Esophagus squamous epithelium (tissue), 5 donors: ENCODE results near the gene EGF. TPM values are rescaled to one million over a fixed set of nuclear protein-coding genes. Genes with fewer than 3 reads are reported as not detected.
"Not testable (repeated sequence)": the region's sequence is repeated elsewhere in the genome, so short reads cannot be mapped to it uniquely, and the experiment has no call there.

ENCODE experiments used
- DNase-seq: peaks from one replicate; lab custom pipeline; 2025; lab: John Stamatoyannopoulos, UW
- H3K27ac ChIP-seq, 4 donors: fragments of 200-600 bp; sonication (generic); one replicate each; pipeline ENCODE4 v1.5.1; 2016 to 2019; ENCODE audit warnings: mild to moderate bottlenecking in 1 of 4
- H3K27me3 ChIP-seq, 4 donors: fragments of 200-600 bp; sonication (generic); 1 replicate in 3 of 4; 2 replicates in 1 of 4; pipeline versions ENCODE4 v1.5.1 to v1.6.0; 2017 to 2021; ENCODE audit warnings: antibody characterized with exemption in 1 of 4
- H3K36me3 ChIP-seq, 3 donors: fragments of 200-600 bp; sonication (generic); one replicate each; pipeline ENCODE4 v1.5.1; 2016 to 2019
- H3K4me1 ChIP-seq, 3 donors: fragments of 200-600 bp; sonication (generic); one replicate each; pipeline ENCODE4 v1.5.1; 2017 to 2019
- H3K4me3 ChIP-seq, 4 donors: fragments of 200-600 bp; sonication (generic); 1 replicate in 3 of 4; 2 replicates in 1 of 4; pipeline ENCODE4 v1.5.1; 2016 to 2019; ENCODE audit warnings: mild to moderate bottlenecking in 2 of 4, moderate library complexity in 1 of 4
- H3K9me3 ChIP-seq, 3 donors: fragments of 200-600 bp; sonication (generic); one replicate each; pipeline ENCODE4 v1.5.1; 2016 to 2019
- POLR2A ChIP-seq, 4 donors: fragments of 450-650 bp; IDR thresholded peaks; one replicate each; pipeline ENCODE4 v1.6.1; 2017; ENCODE audit warnings: antibody characterized with exemption in 4 of 4, mild to moderate bottlenecking in 4 of 4, moderate library complexity in 3 of 4
- WGBS, 2 donors: methylation state at CpG; one replicate each; pipeline ENCODE4 v1.1.5; 2018; 5-methylcytosine and 5-hydroxymethylcytosine counted together
- intact Hi-C: fragments of 100-400 bp; cut with DNase I; formaldehyde crosslinking; loops from one replicate; pipeline ENCODE4 v1.15.0; 2022
- total RNA-seq, 4 donors: library from RNA; depleted of rRNA; stranded (reverse); fragments of >200 nt; gene quantifications; one replicate each; pipeline ENCODE4 v1.1.0, GENCODE V29; 2016
- TF ChIP-seq, protein P1 (sequence below), 6 experiments: fragments of 450-650 bp in 4 of 6; fragments of 200-600 bp in 2 of 6; sonication (generic) in 2 of 6; IDR thresholded peaks; one replicate each; pipeline ENCODE4 v1.5.1; 2016 to 2019; ENCODE audit warnings: antibody characterized with exemption in 6 of 6, mild to moderate bottlenecking in 4 of 6, moderate library complexity in 4 of 6
- donor health status: DM: yes; HTN: yes; CAD: no.

The EGF gene
- total RNA-seq, 4 donors from 2014 or later: 0.19 to 0.70 (median 0.47) TPM

DNA sequence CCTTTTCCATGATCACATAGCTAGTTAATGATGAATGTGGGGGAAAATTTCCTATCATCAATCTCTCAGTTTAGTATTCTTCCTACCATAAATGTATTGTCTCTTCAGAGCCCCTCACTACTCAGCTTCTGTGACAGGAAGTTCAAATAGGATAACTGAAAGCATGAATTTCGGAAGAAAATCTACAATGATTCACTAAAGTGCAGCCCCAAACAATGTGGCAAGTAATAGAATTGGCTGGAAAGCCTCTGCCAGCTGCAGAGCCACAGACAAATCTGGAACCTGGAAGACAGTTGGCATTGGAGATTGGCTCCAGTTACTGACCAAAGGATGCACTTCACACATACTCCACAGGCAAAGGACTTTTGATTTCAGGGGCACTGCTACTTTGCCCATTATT lies 35.2 kb downstream of the EGF start:
- DNase-seq: no peak
- Histone ChIP-seq H3K36me3 (no peaks in the 10 kb centered on the region), H3K4me3 (no peak overlapping the region), H3K27me3 (no peaks in the 10 kb centered on the region), H3K4me1 (no peaks in the 10 kb centered on the region), H3K9me3 (no peaks in the 10 kb centered on the region), H3K27ac (no peak overlapping the region)
- intact Hi-C loops: no loop called here
- TF ChIP-seq, protein P1, sequence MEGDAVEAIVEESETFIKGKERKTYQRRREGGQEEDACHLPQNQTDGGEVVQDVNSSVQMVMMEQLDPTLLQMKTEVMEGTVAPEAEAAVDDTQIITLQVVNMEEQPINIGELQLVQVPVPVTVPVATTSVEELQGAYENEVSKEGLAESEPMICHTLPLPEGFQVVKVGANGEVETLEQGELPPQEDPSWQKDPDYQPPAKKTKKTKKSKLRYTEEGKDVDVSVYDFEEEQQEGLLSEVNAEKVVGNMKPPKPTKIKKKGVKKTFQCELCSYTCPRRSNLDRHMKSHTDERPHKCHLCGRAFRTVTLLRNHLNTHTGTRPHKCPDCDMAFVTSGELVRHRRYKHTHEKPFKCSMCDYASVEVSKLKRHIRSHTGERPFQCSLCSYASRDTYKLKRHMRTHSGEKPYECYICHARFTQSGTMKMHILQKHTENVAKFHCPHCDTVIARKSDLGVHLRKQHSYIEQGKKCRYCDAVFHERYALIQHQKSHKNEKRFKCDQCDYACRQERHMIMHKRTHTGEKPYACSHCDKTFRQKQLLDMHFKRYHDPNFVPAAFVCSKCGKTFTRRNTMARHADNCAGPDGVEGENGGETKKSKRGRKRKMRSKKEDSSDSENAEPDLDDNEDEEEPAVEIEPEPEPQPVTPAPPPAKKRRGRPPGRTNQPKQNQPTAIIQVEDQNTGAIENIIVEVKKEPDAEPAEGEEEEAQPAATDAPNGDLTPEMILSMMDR (IDR thresholded peaks at IDR 0.05): no peak
- TF ChIP-seq POLR2A (IDR thresholded peaks at IDR 0.05): no peak
- WGBS, 2 donors: 0 to 25% methylated on average over 1 of the region's 1 CpG

DNA sequence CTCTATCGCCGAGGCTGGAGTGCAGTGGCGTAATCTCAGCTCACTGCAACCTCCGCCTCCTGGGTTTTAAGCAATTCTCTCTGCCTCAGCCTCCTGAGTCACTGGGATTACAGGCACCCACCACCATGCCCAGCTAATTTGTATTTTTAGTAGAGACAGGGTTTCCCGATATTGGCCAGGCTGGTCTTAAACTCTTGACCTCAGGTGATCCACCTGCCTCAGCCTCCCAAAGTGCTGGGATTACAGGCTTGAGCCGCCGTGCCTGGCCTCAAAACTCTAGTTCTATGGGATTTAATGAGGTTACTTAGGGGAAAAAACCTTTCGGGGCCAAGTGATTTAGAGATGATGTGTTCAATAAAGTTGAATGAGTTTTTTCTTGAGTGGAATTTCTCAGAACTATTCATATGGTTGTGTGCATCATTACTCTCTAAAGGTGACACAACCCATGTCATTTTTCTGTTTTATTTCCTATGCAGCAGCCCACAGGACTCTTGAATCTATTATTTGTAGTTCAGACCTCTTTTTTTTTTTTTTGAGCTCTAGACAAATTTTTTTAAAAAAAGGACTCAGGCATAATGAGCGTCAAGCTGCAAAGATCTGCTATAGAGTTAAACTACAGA lies 36.5 kb downstream of the EGF start:
- H3K4me1 ChIP-seq, H3K36me3 ChIP-seq, H3K27ac ChIP-seq, H3K27me3 ChIP-seq, intact Hi-C loops, H3K4me3 ChIP-seq, DNase-seq, H3K9me3 ChIP-seq: not testable (repeated sequence)
- 92 to 93% methylated on average over 8 of the region's 9 CpGs for WGBS, 2 donors

DNA sequence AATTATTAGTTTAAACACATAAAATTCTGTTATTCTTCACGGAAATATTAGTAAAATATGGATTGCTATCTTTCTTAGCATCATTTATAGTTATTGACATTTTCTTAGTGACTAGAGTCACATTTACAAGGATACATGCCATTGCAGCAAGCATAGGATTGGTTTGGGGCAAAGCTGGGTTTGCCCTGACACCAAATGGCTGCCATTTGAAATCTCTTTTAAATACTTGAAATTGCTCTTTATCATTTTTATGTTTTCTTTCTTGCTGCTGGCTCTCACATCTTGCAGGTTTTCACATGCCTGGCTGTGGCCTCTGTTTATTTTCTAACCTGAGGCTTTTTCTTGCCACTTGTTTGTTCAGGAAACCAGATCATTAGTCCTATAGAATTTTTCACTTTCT lies 39.9 kb downstream of the EGF start:
- no peak for TF ChIP-seq POLR2A (IDR thresholded peaks at IDR 0.05)
- TF ChIP-seq, protein P1 (IDR thresholded peaks at IDR 0.05): no peak
- Histone ChIP-seq H3K36me3 (no peaks in the 10 kb centered on the region), H3K9me3 (no peaks in the 10 kb centered on the region), H3K27ac (no peak overlapping the region), H3K27me3 (no peaks in the 10 kb centered on the region), H3K4me3 (no peak overlapping the region), H3K4me1 (no peaks in the 10 kb centered on the region)
- intact Hi-C loops: no loop called here
- no peak for DNase-seq
- WGBS, 2 donors: 60 to 69% methylated on average over 1 of the region's 1 CpG

DNA sequence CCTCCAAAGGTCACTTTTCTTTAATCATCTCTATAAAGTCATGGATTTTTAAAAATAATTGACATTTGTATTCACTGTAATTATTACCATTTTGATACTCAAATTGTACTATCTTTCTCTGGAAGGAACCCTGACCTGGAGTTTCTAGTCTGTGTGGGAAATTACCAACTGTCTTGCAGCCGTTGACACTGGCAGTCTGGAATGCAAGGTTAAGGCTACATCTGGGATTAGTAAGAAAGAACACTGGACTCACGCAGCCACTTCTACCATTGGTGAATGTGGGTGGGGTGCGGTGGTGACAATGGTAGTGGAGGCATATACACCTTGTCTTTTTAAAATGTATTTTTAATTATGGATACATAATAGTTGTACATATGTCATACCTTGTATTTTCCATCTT lies 40.9 kb downstream of the EGF start:
- Histone ChIP-seq H3K4me3 (no peak overlapping the region), H3K27me3 (no peaks in the 10 kb centered on the region), H3K36me3 (no peaks in the 10 kb centered on the region), H3K9me3 (no peaks in the 10 kb centered on the region), H3K27ac (no peak overlapping the region), H3K4me1 (no peaks in the 10 kb centered on the region)
- DNase-seq: no peak
- 78 to 88% methylated on average over 3 of the region's 3 CpGs for WGBS, 2 donors
- intact Hi-C loops: no loop called here
- TF ChIP-seq, protein P1 (IDR thresholded peaks at IDR 0.05): no peak
- no peak for TF ChIP-seq POLR2A (IDR thresholded peaks at IDR 0.05)

DNA sequence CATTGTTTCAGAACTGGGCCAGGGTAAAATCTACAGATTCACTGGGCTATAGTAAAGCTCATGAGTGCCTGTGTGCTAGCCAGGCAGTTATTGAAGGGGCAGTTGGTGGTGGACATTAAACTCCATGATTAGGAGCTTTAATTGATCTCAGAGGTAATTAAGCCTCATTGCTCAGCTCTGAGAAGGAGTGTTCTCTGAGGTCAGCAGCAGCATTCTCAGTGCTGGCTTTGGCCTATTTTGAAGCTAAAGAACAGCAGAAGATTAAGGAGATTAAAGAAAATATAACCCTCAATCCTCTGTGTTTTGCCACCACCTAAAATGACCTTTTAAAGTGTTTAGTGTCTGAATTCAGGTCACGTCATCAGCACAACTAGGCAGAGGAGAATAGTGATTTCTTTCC lies 42.5 kb downstream of the EGF start:
- no peaks in the 10 kb centered on the region for H3K4me1 ChIP-seq
- H3K36me3 ChIP-seq: no peaks in the 10 kb centered on the region
- 75 to 100% methylated on average over 1 of the region's 1 CpG for WGBS, 2 donors
- no peaks in the 10 kb centered on the region for H3K27me3 ChIP-seq
- TF ChIP-seq POLR2A (IDR thresholded peaks at IDR 0.05): no peak
- TF ChIP-seq, protein P1 (IDR thresholded peaks at IDR 0.05): no peak
- DNase-seq: no peak
- H3K27ac ChIP-seq: no peak overlapping the region
- intact Hi-C loops: no loop called here
- no peak overlapping the region for H3K4me3 ChIP-seq
- no peaks in the 10 kb centered on the region for H3K9me3 ChIP-seq

DNA sequence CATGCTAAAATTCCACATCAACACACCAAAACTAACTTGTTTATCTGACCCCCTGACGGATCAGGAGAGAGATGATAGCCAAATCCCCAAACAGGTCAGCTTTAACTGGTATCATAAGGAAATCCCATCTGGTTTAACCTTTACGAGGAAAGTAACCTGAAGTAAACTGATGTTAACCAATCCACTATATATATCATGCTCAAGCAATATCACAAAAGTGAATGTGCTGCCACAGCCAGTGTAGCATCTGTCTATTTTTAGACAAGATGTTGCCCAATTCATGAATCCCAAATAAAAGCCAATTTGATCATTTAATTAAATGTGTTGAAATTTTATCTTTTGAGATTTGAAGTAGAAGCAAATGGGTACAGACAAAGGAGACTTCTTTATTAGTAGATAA lies 44.5 kb downstream of the EGF start:
- Histone ChIP-seq H3K27ac (no peak overlapping the region), H3K4me3 (no peak overlapping the region), H3K27me3 (no peaks in the 10 kb centered on the region), H3K36me3 (no peaks in the 10 kb centered on the region), H3K4me1 (no peaks in the 10 kb centered on the region), H3K9me3 (no peaks in the 10 kb centered on the region)
- 80 to 88% methylated on average over 2 of the region's 2 CpGs for WGBS, 2 donors
- DNase-seq: no peak
- TF ChIP-seq POLR2A (IDR thresholded peaks at IDR 0.05): no peak
- TF ChIP-seq, protein P1 (IDR thresholded peaks at IDR 0.05): no peak
- intact Hi-C loops: no loop called here
